ENCODE data around the gene SGSM2.

The SGSM2 gene

GRCh38 chr17:2384439-2385127 is 47.3 kb downstream of the SGSM2 start:
- FAIRE-seq: no peak
- no peak for DNase-seq (ENCODE audit: low spot score)

GRCh38 chr17:2385240-2386210 is 48.2 kb downstream of the SGSM2 start:
- FAIRE-seq: no peak
- no peak for DNase-seq (ENCODE audit: low spot score)

- no peak for FAIRE-seq
- DNase-seq (ENCODE audit: low spot score): no peak
Measured at GRCh38 chr17:2386400-2387085, 49.2 kb downstream of the SGSM2 start.

- FAIRE-seq (no peak), DNase-seq (ENCODE audit: low spot score) (no peak)
Measured at GRCh38 chr17:2387086-2388019, 50.1 kb downstream of the SGSM2 start.

DNA sequence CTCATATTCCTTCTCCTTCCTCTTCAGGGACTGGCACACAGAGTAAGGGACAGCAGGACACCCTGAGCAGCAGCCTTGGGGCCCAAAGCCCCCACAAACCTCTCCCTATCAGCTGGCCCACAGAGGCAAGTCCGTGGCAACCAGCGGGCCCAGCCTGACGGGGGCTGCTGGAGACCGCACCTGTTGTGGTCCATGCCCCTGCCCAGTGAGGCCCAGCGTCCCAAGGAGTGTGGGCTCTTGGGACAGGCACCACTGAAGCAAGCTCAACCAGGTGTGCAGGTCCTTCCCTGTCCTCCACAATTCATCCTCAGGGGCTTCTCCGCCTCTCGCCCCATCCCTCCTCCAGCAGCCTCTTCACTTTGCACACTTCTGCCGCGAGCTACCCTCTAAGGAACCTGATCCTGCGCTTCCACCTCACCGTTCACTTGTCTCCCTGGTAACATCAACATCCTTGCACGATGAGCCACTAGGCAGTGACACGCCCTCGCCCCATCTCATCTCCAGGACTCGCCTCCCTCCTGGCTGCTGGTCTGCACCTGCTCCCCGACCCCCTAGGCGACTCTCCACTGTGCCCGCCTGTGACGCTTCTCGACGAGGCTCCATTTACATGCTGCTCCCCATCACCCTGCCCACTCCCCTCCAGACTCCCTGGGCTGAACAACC is 50.9 kb downstream of the SGSM2 start:
- FAIRE-seq: no peak
- no peak for DNase-seq (ENCODE audit: low spot score)

GRCh38 chr17:2388683-2389055 is 51.4 kb downstream of the SGSM2 start:
- no peak for DNase-seq (ENCODE audit: low spot score)
- FAIRE-seq: no peak

DNA sequence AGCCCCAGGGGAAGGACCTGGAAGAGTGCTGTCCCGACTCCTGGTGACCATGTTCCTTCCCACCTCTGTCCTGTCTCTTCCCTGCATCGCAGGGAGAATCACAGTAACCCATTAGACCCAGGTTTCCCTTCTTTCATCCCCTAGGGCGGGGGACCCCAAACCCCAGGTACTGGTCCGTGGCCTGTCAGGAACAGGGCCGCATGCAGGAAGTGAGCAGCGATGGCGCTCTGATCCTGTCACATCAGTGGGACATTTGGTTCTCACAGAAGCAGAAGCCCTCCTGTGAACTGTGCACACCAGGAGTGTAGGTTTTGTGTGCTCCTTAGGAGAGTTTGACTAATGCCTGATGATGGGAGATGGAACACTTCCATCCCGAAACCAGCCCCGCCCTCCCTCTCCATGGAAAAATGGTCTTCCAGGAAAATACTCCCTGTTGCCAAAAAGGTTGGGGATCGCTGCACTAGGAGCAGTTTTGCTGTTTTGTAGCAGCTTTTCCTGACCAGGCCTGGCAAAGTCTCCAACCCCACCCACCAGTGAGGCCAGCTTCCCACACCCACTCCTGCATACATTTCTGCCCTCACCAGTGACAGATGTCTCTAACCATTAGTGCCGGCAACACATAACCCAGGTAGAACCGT is 53.0 kb downstream of the SGSM2 start:
- FAIRE-seq: no peak
- DNase-seq (ENCODE audit: low spot score): no peak

DNA sequence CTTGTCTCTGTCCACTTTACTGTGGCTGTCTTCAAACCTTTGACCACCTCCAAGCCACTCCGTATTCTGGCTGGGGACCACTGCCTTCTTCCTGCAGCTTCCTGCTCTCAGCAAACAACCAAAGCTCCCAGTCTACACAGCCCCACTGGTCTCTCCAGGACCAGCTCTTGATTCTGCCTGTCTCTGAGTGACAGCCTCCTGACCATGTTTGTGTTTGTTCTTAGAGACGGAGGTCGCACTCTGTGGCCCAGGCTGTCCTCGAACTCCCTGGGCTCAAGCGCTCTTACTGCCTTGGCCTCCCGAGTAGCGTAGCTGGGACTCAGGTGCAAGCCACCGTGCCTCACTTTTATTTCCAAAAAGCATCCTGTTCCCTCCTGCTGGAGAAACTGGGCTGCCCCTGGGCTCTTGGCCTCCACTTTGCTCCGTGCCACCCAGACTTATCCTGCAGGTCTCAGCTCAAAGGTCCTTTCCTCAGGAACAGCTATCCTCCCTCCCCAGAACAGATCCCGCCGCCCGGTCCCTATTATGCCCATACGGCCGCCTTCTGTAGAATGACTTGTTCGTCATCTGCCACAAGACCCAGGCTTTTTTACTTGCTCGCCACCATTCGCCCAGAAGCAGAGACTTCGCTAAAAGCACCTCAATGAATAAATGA is 54.4 kb downstream of the SGSM2 start:
- FAIRE-seq (no peak), DNase-seq (ENCODE audit: low spot score) (no peak)

- FAIRE-seq (peak; percentile 50), DNase-seq (ENCODE audit: low spot score) (peak; percentile 88)
Measured at GRCh38 chr17:2392252-2393173, 55.2 kb downstream of the SGSM2 start.

- FAIRE-seq (peak; percentile 71), DNase-seq (ENCODE audit: low spot score) (peak; percentile 88)
Measured at GRCh38 chr17:2393174-2393953, 56.1 kb downstream of the SGSM2 start.

GRCh38 chr17:2393954-2394749 is 56.9 kb downstream of the SGSM2 start:
- no peak for FAIRE-seq
- no peak for DNase-seq (ENCODE audit: low spot score)

DNA sequence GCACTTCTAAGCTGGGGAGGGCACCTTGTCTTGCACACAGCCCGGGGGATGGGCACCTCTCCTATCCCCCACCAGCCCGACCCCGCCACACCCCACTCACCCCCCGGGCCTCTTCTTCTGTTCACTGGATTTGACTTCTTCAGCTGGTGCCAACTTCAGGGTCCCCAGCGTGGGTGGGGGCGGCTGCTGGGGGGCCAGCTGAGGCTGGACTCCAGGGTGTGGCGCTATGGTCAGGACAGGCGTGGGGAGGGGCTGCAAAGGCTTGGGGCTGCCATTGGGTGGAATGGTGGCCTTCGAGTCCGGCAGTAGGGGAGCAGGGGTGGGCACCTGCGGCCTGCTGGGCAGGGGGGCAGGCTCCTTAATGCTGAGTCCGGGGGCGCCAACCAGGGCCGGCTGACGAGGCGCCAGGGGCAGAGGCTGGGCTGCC is 57.5 kb downstream of the SGSM2 start:
- DNase-seq (ENCODE audit: low spot score): no peak
- no peak for FAIRE-seq

GRCh38 chr17:2395258-2396181 is 58.2 kb downstream of the SGSM2 start:
- FAIRE-seq: no peak
- DNase-seq (ENCODE audit: low spot score): no peak

- no peak for FAIRE-seq
Measured at GRCh38 chr17:2396192-2396567, 58.9 kb downstream of the SGSM2 start.

GRCh38 chr17:2396568-2397246 is 59.4 kb downstream of the SGSM2 start:
- DNase-seq (ENCODE audit: low spot score) (no peak), FAIRE-seq (no peak)

More at GRCh38 chr17:2396192-2396567, 58.9 kb downstream of the SGSM2 start:
- no peak for DNase-seq (ENCODE audit: low spot score)

Data from urothelium cell line (cell line).